NCI-H187 (cell line): ENCODE measurements around the gene BAZ1B.
"Not testable (repeated sequence)": the region's sequence is repeated elsewhere in the genome, so short reads cannot be mapped to it uniquely, and the experiment has no call there.

Experiments
- DNase-seq, 2 experiments: peaks; one replicate each; lab custom pipeline; 2025; lab: John Stamatoyannopoulos, UW

BAZ1B gene

GRCh38 chr7:73541722-73542121, 19.6 kb upstream of the BAZ1B start:
- DNase-seq = no peak

- no peak for DNase-seq
These were observed 17.6 kb upstream of the BAZ1B start for GRCh38 chr7:73539709-73540108.

- DNase-seq = not testable (repeated sequence)
These were observed 16.4 kb upstream of the BAZ1B start for GRCh38 chr7:73538510-73538909.

- DNase-seq = no peak
These were observed 15.0 kb upstream of the BAZ1B start for GRCh38 chr7:73537051-73537450.

GRCh38 chr7:73536479-73536878, 14.4 kb upstream of the BAZ1B start:
- DNase-seq = no peak

- DNase-seq = not testable (repeated sequence)
These were observed 13.8 kb upstream of the BAZ1B start for GRCh38 chr7:73535918-73536317.

- no peak for DNase-seq
These were observed 11.6 kb upstream of the BAZ1B start for GRCh38 chr7:73533742-73534141.

- DNase-seq = no peak
These were observed 10.1 kb upstream of the BAZ1B start for GRCh38 chr7:73532224-73532623.

GRCh38 chr7:73530800-73531199, 8.7 kb upstream of the BAZ1B start:
- no peak for DNase-seq

GRCh38 chr7:73526896-73527821, 5.1 kb upstream of the BAZ1B start:
- DNase-seq = no peak

- DNase-seq = not testable (repeated sequence)
These were observed 4.0 kb upstream of the BAZ1B start for GRCh38 chr7:73526158-73526494.

GRCh38 chr7:73521636-73522104, 423 bp downstream of the BAZ1B start:
- peak in 1 of 2 experiments; percentile 72 for DNase-seq

- DNase-seq = no peak
These were observed 1.1 kb downstream of the BAZ1B start for GRCh38 chr7:73520673-73521635.

- DNase-seq = no peak
These were observed 2.0 kb downstream of the BAZ1B start for GRCh38 chr7:73519867-73520672.

GRCh38 chr7:73518470-73518869, 3.6 kb downstream of the BAZ1B start:
- no peak for DNase-seq

- no peak for DNase-seq
These were observed 4.7 kb downstream of the BAZ1B start for GRCh38 chr7:73517241-73517995.

- DNase-seq = no peak
These were observed 6.9 kb downstream of the BAZ1B start for GRCh38 chr7:73515178-73515577.

GRCh38 chr7:73512018-73512780, 9.9 kb downstream of the BAZ1B start:
- DNase-seq = no peak

- DNase-seq = no peak
These were observed 12.6 kb downstream of the BAZ1B start for GRCh38 chr7:73509463-73509862.

GRCh38 chr7:73507556-73507955, 14.5 kb downstream of the BAZ1B start:
- no peak for DNase-seq
